NCI-H748 treated with DMSO at 0.1 percent for 48 hours (cell line): ENCODE results near the gene ARID2.

Experiments
- DNase-seq: peaks from one replicate; lab custom pipeline; 2025; lab: John Stamatoyannopoulos, UW

ARID2 gene

GRCh38 chr12:45930369-45930768 lies 200.9 kb downstream of the ARID2 start:
- no peak for DNase-seq

DNA sequence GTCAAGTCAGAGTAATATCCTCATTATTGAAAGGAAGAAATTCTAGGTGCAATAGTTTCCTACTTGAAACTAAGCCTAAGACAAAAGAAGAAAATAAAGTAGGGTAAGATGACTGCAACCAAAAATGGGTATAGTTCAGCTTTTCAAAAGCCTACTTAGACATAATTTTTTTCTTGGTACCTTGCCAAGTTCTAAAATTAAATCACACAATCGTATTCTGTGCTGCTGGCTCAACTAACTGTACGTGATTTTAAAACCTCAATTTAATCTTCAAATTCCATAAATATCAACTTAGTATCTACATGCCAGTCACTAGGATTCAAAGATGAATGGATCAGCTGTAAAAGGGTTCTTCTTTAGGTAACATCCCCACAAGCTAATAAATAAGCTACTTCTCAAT lies 204.0 kb downstream of the ARID2 start:
- DNase-seq, result no peak

DNA sequence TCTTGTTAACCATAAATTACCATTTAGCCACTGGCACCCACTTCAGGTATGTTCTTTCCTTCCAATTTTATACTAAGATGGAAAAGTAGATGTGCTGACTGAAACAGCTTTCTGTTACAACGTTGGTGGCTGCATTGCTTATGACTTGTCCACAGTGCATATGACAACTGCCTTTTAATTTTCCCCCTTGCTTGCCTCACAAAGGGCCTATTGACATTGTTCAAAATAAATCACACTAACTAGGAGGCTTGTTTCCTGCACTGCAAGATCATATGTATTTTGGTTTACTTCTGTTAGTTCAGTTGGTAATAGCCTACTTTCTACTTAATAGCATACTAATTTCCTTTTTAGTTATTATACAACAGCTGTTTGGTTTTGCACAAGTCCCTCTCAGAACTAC lies 205.4 kb downstream of the ARID2 start:
- DNase-seq, result no peak

DNA sequence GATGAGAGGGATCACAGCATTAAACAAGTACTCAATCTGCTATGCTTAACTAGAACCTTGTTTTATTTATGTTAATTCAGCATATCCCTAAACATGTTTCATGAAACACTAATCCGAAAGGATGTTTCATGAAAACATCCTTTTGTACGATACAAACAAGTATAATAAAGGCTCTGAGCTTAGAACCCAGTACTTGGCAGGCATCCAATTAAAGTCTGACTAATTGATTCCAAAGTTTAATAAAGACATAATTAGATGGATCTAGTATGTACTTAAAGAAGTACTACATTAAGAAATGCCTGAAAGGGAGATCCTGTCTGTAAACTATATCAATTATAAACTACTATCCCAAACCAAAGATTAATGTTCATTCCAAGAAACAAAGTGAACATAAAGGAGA lies 209.1 kb downstream of the ARID2 start:
- DNase-seq, result no peak

DNA sequence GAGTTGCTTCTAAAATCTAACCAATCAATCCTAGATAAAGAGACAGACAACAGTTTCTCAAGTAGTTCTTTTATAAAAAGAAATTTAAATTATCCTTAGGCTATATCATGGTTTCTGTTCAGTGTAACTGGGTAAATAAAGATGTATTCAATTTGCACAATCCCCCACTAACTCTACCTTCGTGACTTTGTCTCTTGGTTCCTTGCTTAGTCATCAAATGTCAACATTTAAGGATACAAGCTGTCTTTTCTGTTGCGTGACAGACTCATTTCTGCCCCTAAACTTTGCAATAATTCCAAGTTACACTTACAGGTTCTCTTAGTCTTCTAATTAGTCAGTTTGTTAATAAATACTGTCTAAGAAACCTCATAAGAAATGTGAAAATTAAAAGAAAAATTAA lies 210.3 kb downstream of the ARID2 start:
- no peak for DNase-seq

GRCh38 chr12:45944771-45945170 lies 215.3 kb downstream of the ARID2 start:
- no peak for DNase-seq

- no peak for DNase-seq
Measured at GRCh38 chr12:45946435-45946834, 216.9 kb downstream of the ARID2 start.

- no peak for DNase-seq
Measured at GRCh38 chr12:45948546-45948945, 219.0 kb downstream of the ARID2 start.
